A549 (cell line): ENCODE measurements around the gene TGFBR3.

ENCODE experiments used
- KDM1A ChIP-seq: fragments of 200-600 bp; sonication (generic); IDR thresholded peaks from 2 replicates; pipeline ENCODE4 v1.6.1; 2016; ENCODE audit warnings: low read depth, mild to moderate bottlenecking
- MYC ChIP-seq: IDR thresholded peaks from 2 replicates; pipeline ENCODE4 v1.6.1; 2012; ENCODE audit warnings: mild to moderate bottlenecking, inconsistent platforms, low read length, improper control_type of control experiment, borderline replicate concordance
- POLR2A ChIP-seq: IDR thresholded peaks from 2 replicates; pipeline ENCODE4 v1.6.1; 2012; ENCODE audit warnings: mild to moderate bottlenecking, low read length
- TFCP2L1 ChIP-seq: fragments of 250-450 bp; sonication (Bioruptor Pico); IDR thresholded peaks from 2 replicates; pipeline ENCODE4 v1.5.0; 2021; ENCODE audit warnings: mild to moderate bottlenecking
- TF ChIP-seq, protein P1 (sequence below): fragments of >200 bp; sonication (Bioruptor Twin); formaldehyde crosslinking; IDR thresholded peaks from 3 replicates; pipeline ENCODE4 v1.5.1; 2016

DNA sequence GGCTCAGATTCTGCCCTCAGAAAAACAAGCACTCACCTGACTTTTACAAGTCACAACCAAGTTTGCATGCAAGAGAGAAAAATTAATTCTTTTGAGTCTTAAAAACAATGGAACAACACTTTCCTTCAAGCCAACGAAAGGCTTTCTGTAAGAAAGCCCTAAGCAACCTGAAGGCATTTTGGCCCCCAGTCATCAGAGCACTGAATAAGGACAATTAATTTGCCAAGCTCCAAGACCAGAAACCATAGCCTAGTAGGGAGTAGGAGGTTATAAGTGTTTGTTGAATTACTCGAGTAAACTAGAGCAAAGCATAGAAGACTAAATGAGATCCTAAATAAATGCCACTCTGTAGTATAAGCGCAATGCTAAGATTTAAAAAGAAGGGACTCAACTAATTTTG, 4.7 kb downstream of the TGFBR3 start:
- TF ChIP-seq MYC (no peak), TFCP2L1 (CRISPR knock-in tag) (no peak), POLR2A (no peak), KDM1A (no peak)
- TF ChIP-seq, protein P1, sequence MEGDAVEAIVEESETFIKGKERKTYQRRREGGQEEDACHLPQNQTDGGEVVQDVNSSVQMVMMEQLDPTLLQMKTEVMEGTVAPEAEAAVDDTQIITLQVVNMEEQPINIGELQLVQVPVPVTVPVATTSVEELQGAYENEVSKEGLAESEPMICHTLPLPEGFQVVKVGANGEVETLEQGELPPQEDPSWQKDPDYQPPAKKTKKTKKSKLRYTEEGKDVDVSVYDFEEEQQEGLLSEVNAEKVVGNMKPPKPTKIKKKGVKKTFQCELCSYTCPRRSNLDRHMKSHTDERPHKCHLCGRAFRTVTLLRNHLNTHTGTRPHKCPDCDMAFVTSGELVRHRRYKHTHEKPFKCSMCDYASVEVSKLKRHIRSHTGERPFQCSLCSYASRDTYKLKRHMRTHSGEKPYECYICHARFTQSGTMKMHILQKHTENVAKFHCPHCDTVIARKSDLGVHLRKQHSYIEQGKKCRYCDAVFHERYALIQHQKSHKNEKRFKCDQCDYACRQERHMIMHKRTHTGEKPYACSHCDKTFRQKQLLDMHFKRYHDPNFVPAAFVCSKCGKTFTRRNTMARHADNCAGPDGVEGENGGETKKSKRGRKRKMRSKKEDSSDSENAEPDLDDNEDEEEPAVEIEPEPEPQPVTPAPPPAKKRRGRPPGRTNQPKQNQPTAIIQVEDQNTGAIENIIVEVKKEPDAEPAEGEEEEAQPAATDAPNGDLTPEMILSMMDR: no peak
